HG02571 (cell line): ENCODE results near the gene CCT7.
A peak's percentile ranks its signal among the peaks of the same experiment; 100 is the strongest.

Source experiments
- ATAC-seq: cut with Tn5 transposase; IDR thresholded peaks from one replicate; pipeline ENCODE4 v1.9.1; 2021; ENCODE audit warnings: mild to moderate bottlenecking, moderate library complexity; ENCODE audit not compliant: unreplicated experiment

CCT7 gene

DNA sequence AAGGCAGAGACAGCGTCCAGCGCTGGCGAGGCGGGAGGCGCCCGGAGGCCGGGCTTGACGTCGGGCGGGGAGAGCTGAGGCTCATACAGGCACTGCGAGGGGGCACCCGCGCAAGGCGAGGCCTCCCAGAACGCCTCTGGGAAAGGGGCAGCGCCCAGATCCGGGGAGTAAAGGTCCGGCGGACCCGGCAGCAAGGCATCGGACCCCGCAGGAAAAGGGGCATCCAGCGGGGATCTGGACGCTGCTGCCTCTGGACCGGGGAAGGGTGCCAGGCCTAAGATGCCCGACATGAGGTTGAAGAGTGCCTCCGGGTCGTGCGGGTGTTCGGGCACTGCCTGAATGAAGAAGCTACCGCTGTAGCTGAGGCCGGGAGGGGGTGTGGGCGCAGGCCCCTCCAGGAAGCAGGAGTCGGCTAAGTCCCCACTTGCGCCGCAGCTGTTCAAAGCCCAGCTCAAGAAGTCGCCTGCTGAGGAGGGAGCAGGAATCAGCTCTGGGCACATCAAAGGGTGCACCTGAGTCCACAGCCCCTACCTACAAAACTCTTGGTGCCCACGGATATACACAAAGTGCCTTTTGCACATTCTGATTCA, 58.3 kb downstream of the CCT7 start:
- no peak for ATAC-seq

GRCh38 chr2:73292906-73293533, 58.9 kb downstream of the CCT7 start:
- ATAC-seq: peak; percentile 5

- ATAC-seq: peak; percentile 89
Observed at GRCh38 chr2:73293534-73294171, 59.5 kb downstream of the CCT7 start, which contains the start of gene EGR4. EGR4 (minus strand) TSS chr2:73293548; CDS start chr2:73293317, 231 bp downstream.

DNA sequence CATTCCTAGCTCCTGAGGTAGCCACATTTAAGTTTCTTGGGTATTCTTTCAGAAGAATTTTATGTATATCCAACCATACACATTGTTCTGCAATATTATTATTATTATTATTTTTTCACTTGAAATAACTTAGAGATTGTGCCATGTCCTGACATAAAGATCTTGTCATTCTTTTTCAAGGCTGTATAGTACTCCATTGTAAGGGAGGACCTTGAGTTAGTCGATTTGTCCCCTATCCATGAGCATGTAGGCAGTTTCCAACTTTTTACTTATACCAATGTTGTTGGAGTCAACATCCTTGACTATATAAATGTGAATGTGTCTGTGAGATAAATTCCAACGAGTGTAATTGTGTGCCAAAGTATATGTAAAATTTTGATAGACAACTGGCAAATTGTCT, 60.1 kb downstream of the CCT7 start:
- ATAC-seq: no peak

- ATAC-seq: no peak
Observed at GRCh38 chr2:73295751-73296400, 61.8 kb downstream of the CCT7 start.

DNA sequence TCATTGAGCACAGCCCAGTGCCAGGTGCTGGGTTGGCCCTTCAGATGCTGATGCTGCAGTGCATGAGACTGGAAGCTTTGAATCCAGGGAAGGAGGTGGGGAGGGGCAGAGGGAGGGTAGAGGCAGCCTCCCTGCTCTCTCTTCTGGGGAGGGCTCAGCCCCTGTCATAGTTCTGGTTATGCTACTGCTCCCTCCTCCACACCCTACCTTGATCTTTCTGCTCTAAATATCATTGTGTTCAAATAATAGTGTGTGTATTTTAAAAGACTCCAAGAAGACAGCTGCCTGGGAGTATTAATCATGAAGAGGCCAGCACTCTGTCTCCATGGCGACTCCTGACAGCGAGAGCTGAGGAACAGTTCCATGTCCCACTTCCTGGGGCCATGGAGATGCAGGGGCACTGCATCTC, 63.0 kb downstream of the CCT7 start:
- ATAC-seq: no peak

GRCh38 chr2:73297586-73297985, 63.5 kb downstream of the CCT7 start:
- no peak for ATAC-seq

- no peak for ATAC-seq
Observed at GRCh38 chr2:73300926-73301325, 66.8 kb downstream of the CCT7 start.

GRCh38 chr2:73301636-73302035, 67.5 kb downstream of the CCT7 start:
- no peak for ATAC-seq
